ENCODE results near the gene GPS1.

The GPS1 gene

DNA sequence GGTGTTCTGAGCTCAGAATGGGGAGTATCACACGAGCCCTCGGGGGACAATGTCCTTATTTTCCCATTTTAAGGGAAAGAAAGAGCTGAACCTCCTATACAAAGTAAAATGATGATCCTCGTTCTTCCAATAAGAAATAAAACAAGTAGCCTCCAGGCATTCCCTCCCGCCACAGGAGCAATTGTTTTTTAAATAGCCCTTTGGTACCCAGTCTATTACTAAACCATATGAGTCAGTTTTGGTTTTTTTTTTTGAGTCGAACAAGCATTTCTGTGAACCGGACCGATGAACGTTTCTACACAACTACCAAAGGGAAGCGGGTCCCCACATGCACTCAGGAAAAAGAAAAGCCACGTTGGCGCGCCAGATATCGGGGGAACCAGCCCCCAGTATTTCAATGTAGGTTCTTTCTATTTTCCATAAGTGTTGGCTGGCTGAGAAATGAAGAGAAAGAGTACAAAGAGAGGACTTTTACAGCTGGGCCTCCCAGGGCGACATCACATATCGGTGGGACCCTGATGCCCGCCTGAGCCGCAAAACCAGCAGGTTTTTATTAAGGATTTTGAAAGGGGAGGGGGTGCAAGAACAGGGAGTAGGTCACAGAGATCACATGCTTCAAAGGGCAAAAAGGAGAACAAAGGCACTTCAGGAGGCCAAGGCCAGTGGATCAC, 10.4 kb upstream of the GPS1 start:
- no peak for DNase-seq (ENCODE audit: low read depth in 1 of 2, low spot score in 1 of 2)

DNA sequence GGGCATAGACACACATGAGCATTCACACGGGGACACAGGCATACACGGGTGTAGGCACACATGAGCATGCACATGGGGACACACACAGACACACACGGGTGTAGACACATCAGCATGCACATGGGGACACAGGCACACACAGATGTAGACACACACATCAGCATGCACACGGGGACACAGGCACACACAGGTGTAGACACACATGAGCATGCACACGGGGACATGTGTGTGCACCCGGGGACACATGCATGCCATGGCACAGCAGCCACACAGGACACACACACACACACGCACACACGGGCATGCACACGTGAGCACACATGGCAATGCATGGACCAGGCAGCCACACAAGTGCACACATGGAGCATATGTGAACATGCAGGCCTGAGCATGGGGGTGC, 9.0 kb upstream of the GPS1 start:
- DNase-seq (ENCODE audit: low read depth in 1 of 2, low spot score in 1 of 2) = no peak

DNA sequence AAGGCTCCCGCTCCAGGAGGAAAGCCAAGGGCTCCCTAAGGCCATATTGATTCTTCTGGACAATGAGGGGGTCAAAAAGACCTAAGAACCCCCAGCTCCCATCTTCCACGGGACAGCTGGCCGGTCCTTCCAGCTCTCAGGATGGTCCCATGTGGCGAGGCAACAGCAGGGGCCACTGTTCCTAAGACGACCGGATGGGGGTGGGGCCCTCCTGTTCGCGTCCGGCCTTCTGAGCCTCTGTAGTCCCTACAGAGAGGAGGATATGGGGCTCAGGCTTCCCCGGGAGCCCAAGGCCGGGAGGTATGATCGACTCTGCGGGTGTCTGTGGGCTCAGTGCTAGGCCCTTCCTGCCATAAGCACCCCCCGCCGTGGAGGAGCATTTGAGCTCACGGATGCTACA, 8.2 kb upstream of the GPS1 start:
- DNase-seq (ENCODE audit: low read depth in 1 of 2, low spot score in 1 of 2) = no peak

DNA sequence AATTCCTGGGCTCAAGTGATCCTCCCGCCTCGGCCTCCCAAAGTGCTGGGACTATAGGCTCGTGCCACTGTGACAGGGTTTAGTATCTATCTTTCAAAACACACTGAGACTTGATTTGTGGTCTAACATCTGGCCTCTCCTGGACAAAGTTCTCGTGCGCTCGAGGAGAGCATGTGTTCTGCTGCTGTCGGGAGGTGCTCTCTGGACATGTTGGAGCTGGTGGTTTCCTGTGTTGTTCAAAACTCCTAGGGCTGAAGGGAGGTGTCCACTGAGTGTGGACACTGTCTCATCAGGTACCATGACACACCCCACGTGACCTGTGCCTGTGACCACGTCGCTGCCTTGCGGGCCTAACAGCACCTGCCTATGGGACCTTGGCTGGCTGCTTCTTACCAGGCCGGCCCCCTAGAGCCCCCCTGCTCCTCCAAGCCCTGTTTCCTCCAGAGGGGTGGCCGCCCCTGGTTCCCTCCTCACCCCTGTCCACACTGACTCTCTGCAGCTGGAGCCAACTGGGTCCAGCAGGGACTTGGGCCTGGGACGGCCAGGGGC, 5.7 kb upstream of the GPS1 start:
- DNase-seq (ENCODE audit: low read depth in 1 of 2, low spot score in 1 of 2) = no peak

DNA sequence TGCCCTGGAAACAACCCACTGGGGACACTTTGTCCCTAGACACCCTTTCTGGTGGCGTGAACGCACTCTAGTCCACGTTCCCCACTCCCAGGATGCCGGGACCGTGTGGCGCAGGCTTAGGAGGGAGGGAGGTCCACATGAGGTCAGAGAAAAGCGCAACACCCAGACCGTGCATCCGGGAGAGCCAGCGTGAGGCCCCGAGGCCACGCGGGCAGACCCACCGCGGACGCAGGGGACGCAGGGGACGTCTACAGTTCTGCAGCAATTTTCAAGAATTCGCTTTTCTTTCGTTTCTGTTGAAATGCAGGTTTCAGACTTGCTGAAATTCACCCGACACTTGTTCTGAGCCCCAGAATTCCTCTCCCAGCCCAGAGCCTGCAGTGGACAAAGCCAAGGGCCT, 4.8 kb upstream of the GPS1 start:
- DNase-seq (ENCODE audit: low read depth in 1 of 2, low spot score in 1 of 2) = no peak

DNA sequence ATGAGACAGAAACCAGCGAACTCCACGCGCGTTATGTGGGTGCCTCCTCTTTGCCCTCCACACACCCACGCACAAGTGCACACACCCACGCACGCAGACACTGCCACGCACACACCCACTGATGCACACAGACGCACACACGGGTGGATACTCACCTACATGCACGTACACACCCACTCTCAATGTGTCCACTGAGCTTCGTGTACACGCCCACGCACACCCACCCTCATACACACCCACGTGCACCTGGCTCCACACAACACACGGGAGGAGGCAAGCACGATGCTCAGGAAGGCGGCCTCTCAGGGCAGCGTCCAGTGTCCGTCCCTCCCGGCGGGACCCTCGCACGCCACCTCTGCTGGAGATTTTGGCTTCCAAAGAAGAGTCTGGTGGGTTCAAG, 4.3 kb upstream of the GPS1 start:
- DNase-seq (ENCODE audit: low read depth in 1 of 2, low spot score in 1 of 2) = no peak

DNA sequence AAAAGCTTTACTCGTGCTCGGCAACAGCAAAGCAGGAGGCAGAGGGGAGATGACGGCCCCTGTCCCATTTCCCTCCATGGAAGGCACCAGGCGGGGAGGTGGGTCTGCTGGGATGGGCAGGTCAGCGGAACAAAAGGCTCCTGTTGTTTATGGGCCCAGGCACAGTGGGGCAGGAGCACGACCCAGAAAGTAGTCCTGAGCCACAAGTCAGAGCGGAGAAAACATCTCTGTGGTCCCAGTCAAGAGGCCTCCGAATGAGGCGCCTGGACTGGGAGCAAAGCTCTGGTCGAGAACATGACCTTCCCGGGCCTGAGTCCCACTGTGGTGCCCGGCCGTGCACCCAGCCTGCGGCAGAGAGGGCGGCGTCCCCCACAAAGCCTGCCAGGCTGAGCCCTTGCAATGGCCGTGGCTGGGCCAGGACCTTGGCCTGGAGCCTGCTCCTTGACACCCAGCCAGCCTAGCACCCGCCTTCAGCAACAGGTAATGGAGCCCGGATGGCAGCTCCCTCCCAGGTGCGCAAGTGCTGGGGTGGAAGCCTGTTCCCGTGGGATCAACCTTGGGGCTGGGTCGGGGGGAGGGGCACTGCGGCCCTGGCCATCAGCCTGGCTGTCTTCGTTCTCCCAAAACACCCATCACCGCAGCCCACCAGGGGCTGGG, 3.7 kb upstream of the GPS1 start:
- no peak for DNase-seq (ENCODE audit: low read depth in 1 of 2, low spot score in 1 of 2)

DNA sequence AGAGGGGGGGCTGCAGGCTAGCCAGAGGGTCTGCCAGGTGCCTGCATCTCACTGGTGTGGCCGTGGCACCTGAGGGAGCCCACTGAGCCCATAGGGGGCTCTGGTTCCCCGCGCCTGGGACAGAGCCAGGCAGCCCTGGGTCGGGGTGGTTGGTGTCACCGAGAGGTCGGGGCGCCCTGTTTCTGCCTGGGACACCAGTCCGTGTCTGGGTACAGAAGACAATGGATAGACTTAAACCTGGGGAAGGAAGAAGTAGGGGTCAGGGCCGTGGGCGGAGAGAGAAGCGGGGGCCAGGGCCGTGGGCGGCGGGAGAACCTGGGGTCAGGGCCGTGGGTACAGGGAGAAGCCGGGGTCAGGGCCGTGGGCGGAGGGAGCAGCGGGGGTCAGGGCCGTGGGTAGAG, 3.1 kb upstream of the GPS1 start:
- DNase-seq (ENCODE audit: low read depth in 1 of 2, low spot score in 1 of 2) = no peak

DNA sequence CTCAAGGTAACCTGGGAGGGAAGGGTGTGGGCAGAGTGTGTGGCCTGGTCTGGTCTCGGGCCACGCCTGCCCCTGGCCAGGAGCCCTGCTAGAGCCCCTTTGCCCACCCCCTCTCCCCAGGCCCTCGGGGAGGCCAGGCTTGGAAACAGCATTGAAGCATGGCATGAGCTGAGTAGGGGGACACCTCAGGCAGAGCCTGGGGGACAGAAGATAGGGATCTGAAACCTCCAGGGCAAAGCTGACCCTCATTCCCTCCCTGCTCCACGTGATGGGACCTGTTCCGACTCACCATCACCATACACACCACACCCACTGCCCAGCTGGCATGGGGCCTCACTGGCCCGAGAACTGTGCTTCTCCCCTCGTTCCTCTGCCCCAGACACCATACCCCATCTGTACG, 2.6 kb upstream of the GPS1 start:
- DNase-seq (ENCODE audit: low read depth in 1 of 2, low spot score in 1 of 2) = no peak

DNA sequence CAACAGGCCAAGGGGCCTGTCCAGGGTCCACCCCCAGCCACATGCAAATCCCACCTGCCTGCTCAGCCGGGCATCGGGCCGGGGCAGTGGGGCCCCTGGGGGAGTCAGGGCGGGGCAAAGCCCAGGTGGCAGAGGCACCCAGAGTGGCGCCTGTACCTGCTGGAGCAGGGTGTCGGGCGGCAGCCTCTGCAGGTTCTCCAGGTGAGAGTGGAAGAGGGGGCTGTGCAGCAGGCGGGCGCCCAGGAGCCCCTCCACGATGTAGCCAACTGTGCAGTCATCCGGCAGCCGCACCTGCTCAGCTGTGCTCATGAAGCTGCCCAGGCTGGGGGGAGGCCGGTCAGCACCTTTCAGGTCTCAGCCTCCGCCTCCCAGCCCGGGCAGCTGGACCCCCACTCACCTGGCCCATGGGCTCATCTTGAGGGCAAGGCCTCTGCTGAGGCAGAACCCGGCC, 2.2 kb upstream of the GPS1 start:
- no peak for DNase-seq (ENCODE audit: low read depth in 1 of 2, low spot score in 1 of 2)

DNA sequence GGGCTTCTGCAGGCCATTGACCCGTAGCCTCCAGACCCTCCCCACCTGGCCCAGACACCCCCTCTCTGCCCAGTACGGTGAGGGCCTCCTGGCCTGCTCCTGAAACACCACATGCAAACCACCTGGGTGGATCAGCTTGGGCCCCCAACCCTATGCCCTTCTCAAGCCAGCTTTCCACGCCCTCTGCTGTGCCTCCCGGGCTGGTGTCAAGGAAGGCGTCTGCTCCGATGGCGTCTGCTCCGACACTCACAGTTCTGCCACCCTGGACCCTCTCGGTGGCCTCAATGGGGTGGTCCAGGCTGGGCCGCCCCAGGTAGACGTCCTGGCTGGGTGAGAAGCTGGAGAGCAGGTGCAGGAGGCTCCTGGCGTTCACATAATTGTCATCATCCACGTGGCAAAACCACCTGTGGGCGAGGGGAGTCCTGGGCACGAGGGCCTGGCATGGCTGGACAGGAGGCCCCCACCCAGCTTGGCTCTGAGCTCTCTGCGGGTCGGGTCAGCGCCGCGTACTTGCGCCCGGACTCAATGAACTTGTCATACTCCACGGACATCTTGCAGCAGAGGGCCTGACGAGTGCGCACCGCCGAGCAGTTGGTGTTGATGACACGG, 1.4 kb upstream of the GPS1 start:
- no peak for DNase-seq (ENCODE audit: low read depth in 1 of 2, low spot score in 1 of 2)

DNA sequence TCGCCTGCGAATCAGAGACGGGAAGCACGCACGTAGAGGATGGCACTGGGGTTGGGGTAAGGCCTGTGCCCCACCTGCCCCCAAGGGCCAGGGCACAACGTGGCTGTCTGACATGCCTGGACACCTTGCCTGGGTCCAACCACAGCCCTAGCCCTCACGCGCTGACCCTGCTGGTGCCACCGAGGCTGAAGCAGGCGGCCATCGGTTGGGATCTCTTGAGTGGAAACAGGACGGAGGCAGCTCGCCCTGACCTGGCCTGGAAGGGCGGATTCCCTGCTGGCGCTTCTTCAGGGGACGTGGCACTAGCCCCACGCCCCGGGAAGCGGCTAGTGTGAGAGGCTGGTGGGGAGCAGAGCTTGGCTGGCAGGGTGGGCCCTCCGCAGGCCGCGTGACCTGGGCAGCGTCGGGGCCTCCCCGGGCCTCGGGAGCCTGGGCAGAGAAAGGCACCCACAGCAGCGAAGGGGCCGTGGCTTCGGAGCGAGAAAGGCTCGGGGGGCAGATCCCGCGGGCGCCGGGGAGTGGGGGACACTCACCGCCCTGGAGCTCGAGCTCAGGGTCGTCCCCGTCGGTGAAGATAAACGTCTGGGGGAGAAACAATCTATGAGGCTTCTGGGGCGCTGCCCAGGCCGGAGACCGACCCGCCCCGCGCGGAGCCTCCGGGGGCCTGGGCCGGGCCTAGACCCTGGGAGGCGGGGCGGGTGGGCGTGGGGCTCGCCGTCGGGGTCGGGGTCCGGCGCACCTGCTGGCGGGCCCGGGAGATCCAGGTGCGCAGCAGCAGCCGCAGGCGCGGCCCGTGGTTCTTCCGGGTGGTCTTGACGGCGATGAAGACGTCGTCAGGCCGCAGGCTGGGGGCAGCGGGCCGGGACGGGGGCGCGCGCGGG, 697 bp upstream of the GPS1 start:
- DNase-seq (ENCODE audit: low read depth in 1 of 2, low spot score in 1 of 2) = no peak

DNA sequence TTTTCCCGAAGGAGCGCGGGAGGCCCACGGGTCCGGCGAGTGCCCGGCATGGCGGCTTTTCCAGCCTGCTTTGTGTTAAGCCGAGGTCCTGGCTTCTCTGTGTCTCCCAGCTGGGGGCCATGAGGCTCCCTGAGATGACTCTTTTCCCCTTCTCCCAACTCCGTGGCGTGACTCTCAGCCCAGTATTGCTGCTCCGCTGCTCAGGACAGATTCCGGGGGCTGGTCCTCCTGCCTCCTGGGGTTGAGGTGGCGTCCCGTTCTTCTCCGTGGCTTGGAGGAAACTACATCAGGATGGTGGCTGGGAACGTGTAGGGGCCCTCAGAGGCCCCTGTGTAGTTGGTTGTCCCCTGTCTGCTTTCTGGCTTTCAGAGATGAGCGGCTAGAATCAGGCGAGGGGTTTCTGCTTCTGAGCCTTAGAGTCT, 951 bp downstream of the GPS1 start:
- DNase-seq (ENCODE audit: low read depth in 1 of 2, low spot score in 1 of 2) = no peak

DNA sequence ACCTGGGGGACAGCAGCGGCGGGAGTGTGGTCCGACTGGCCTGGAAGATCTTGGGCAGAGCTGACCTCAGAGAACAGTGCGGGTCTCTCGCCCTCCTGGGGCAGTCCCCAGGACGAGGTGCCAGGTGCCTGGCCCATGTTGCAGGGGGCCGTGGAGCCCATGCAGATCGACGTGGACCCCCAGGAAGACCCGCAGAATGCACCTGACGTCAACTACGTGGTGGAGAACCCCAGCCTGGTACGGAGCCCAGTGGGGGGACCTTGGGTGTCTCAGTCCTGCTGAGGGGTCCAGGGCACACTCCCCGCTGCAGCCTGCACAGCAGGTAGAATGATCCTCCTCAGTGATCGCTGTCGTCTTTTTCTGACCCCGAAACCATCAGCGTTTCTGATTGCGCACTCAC, 1.4 kb downstream of the GPS1 start:
- DNase-seq (ENCODE audit: low read depth in 1 of 2, low spot score in 1 of 2) = no peak

DNA sequence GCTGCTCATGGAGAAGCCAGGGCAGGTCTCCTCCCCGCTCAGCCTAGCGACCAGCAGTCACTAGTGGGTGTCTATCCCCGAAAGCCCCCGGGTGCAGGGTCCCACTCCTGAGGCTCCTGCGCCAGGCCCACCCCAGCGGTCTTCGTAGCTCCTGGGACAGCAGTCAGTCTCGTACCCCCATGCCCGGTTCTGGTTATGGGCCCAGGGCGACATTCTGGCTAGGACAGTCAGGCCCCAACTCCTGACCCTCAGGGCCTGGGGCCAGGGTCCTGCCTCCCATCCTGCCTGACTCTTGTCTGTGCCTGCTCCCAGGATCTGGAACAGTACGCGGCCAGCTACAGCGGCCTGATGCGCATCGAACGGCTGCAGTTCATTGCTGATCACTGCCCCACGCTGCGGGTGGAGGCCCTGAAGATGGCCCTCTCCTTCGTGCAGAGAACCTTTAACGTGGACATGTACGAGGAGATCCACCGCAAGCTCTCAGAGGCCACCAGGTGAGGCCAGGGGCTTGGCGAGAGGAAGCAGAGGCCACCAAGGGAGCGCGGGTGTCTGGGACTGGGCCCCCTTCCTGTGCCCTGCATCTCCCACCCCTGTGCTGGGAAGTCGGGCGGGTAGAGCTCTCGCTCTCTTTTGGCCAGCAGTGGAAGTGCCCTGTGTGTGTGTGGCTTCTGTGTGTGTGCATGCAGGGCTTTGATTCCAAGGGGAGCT, 2.0 kb downstream of the GPS1 start:
- DNase-seq (ENCODE audit: low read depth in 1 of 2, low spot score in 1 of 2) = no peak

DNA sequence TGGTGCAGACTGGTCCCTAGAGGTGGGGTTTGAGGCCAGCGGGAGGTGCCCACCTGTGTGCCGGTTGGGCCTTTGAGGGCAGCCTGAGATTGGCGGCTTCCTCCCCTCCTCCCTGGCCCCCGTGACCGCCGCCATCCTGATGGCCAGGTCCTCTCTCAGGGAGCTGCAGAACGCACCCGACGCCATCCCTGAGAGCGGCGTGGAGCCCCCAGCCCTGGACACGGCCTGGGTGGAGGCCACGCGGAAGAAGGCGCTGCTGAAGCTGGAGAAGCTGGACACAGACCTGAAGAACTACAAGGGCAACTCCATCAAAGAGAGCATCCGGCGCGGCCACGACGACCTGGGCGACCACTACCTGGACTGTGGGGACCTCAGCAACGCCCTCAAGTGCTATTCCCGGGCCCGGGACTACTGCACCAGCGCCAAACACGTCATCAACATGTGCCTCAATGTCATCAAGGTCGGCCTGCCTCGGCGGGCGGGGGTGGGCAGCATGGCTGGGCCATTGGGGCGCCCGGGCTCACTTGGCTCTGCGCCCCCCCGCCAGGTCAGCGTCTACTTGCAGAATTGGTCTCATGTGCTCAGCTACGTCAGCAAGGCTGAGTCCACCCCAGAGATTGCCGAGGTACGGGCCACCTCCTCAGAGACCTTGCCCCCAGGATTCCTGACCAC, 2.8 kb downstream of the GPS1 start:
- DNase-seq (ENCODE audit: low read depth in 1 of 2, low spot score in 1 of 2) = no peak

DNA sequence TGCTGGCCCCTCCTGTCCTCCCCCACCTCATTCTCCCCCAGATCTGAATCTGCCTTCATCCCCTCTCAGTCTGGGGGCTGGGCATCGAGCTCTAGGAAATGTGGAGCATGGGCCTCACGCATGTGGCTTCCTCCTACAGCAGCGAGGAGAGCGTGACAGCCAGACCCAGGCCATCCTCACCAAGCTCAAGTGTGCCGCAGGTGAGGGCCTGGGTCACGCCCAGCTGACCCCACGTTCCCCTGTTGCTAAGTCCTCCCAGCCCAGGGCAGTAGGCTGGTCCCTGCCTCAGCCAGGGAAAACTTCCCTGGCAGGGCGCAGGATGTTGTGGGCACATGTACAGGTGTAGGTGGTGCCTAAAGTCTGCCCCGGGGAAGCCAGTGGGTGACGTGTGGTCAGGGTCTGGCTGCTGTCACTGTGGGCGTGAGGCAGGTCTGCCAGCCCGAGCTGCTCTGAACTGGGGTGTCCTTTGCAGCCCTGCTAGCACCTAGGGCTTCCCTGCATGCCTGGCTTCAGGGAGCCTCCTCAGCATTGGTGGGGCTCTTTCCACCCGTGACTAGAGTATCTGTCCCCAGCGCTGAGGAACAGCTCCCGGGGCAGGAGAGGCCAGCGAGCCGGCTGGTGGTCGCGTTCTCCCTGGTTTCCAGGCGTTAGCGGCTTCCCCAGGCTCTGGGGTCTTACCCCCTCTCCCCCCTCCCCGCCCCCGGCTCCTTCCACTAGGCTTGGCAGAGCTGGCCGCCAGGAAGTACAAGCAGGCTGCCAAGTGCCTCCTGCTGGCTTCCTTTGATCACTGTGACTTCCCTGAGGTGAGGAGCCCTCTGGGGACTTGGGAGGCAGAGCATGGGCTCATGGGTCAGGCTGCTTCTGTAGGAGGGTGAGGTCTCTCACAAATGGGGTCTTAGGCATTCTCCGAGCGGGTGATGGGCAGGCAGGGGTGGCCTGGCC, 3.6 kb downstream of the GPS1 start:
- no peak for DNase-seq (ENCODE audit: low read depth in 1 of 2, low spot score in 1 of 2)

DNA sequence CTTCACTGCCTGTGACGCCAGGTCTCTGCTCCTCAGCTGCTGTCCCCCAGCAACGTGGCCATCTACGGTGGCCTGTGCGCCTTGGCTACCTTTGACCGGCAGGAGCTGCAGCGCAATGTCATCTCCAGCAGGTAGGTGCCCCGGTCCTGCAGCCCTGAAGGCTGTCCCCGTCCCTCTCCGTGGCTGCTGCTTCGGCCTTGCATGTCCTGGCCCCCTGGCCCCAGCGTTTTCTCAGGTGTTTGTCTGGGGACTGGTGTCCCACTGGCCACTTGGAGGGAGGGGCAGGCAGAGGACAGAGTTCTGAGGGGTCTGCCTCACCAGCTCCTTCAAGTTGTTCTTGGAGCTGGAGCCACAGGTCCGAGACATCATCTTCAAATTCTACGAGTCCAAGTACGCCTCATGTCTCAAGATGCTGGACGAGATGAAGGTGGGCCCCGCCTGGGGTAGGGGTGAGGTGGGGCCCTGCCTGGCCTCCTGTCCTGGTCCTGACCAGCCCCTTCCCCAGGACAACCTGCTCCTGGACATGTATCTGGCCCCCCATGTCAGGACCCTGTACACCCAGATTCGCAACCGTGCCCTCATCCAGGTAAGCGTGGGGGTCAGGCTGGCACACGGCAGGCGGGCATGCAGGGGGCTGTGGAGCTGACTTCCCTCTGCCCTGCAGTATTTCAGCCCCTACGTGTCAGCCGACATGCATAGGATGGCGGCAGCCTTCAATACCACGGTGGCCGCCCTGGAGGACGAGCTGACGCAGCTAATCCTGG, 4.4 kb downstream of the GPS1 start:
- no peak for DNase-seq (ENCODE audit: low read depth in 1 of 2, low spot score in 1 of 2)

Measured in stimulated activated CD4-positive, alpha-beta T cell treated with anti-CD3 and anti-CD28 coated beads, Interleukin-15, amount 100 ng/mL, for 1 hour (primary cell).